ENCODE data around the gene ADCY6.
"Not testable (repeated sequence)": the region's sequence is repeated elsewhere in the genome, so short reads cannot be mapped to it uniquely, and the experiment has no call there.

GRCh38 chr12:48719002-48719401, 69.9 kb downstream of the ADCY6 start:
- TF ChIP-seq, protein P1, sequence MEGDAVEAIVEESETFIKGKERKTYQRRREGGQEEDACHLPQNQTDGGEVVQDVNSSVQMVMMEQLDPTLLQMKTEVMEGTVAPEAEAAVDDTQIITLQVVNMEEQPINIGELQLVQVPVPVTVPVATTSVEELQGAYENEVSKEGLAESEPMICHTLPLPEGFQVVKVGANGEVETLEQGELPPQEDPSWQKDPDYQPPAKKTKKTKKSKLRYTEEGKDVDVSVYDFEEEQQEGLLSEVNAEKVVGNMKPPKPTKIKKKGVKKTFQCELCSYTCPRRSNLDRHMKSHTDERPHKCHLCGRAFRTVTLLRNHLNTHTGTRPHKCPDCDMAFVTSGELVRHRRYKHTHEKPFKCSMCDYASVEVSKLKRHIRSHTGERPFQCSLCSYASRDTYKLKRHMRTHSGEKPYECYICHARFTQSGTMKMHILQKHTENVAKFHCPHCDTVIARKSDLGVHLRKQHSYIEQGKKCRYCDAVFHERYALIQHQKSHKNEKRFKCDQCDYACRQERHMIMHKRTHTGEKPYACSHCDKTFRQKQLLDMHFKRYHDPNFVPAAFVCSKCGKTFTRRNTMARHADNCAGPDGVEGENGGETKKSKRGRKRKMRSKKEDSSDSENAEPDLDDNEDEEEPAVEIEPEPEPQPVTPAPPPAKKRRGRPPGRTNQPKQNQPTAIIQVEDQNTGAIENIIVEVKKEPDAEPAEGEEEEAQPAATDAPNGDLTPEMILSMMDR (IDR thresholded peaks at IDR 0.05; ENCODE audit: borderline replicate concordance, extremely low read depth, low read length, poor library complexity, severe bottlenecking) = not testable (repeated sequence)
- TF ChIP-seq EZH2 (IDR thresholded peaks at IDR 0.05; ENCODE audit: borderline replicate concordance, low read depth, low read length, severe bottlenecking) = not testable (repeated sequence)

Data from DND-41 (cell line).